ENCODE measurements around the gene NPM1.

DNA sequence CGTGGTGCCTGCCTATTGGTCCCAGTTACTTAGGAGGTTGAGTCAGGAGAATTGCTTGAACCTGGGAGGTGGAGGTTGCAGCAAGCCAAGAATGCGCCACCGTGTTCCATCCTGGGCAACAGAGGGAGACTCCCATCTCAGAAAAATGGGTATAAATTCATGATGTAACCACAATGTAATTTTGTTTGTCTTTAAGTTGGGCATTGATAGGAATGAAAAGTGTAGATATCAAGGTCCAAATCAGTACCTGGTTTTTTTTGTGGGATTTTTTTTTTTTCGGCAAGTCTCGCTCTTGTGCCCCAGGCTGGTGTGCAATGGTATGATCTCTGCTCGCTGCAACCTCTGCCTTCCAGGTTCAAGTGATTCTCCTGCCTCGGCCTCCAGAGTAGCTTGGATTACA is 7.4 kb downstream of the NPM1 start:
- TF ChIP-seq EZH2 (optimal IDR thresholded peaks at IDR 0.05; ENCODE audit: low read depth, low read length) (no peak), EZH2phosphoT487 (IDR thresholded peaks at IDR 0.05; ENCODE audit: low read length) (no peak)
- TF ChIP-seq, protein P1, sequence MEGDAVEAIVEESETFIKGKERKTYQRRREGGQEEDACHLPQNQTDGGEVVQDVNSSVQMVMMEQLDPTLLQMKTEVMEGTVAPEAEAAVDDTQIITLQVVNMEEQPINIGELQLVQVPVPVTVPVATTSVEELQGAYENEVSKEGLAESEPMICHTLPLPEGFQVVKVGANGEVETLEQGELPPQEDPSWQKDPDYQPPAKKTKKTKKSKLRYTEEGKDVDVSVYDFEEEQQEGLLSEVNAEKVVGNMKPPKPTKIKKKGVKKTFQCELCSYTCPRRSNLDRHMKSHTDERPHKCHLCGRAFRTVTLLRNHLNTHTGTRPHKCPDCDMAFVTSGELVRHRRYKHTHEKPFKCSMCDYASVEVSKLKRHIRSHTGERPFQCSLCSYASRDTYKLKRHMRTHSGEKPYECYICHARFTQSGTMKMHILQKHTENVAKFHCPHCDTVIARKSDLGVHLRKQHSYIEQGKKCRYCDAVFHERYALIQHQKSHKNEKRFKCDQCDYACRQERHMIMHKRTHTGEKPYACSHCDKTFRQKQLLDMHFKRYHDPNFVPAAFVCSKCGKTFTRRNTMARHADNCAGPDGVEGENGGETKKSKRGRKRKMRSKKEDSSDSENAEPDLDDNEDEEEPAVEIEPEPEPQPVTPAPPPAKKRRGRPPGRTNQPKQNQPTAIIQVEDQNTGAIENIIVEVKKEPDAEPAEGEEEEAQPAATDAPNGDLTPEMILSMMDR (IDR thresholded peaks at IDR 0.05; ENCODE audit: low read length) = no peak
